Neural progenitor cell (in vitro differentiated cells): ENCODE data around the gene SPHKAP. TPM values are rescaled to one million over a fixed set of nuclear protein-coding genes. Genes with fewer than 3 reads are reported as not detected.

Experiments
- DNase-seq: peaks from one replicate; pipeline ENCODE4 v3.0.0-alpha.2; 2016; ENCODE audit warnings: low spot score
- H2AFZ ChIP-seq: fragments of 200-600 bp; sonication (generic); replicated peaks from 2 replicates; pipeline ENCODE4 v1.6.1; 2016; ENCODE audit warnings: antibody characterized with exemption
- H3F3A ChIP-seq: fragments of 200-600 bp; sonication (generic); 2 replicates; pipeline ENCODE4 v1.6.1; 2016; ENCODE audit warnings: antibody characterized with exemption, low read depth
- H3K27ac ChIP-seq: fragments of 200-600 bp; sonication (generic); 2 replicates; pipeline ENCODE4 v1.5.1; 2016; ENCODE audit warnings: mild to moderate bottlenecking
- H3K27me3 ChIP-seq: fragments of 200-600 bp; sonication (generic); 2 replicates; pipeline ENCODE4 v1.6.1; 2016; ENCODE audit warnings: mild to moderate bottlenecking, moderate library complexity
- H3K36me3 ChIP-seq: fragments of 200-600 bp; sonication (generic); 2 replicates; pipeline ENCODE4 v1.5.1; 2016
- H3K4me1 ChIP-seq: fragments of 200-600 bp; sonication (generic); 2 replicates; pipeline ENCODE4 v1.6.1; 2016; ENCODE audit warnings: mixed run types
- H3K4me2 ChIP-seq: fragments of 200-600 bp; sonication (generic); 2 replicates; pipeline ENCODE4 v1.6.1; 2016
- H3K4me3 ChIP-seq: fragments of 200-600 bp; sonication (generic); 2 replicates; pipeline ENCODE4 v1.5.1; 2016
- H3K79me2 ChIP-seq: fragments of 200-600 bp; sonication (generic); 2 replicates; pipeline ENCODE4 v1.6.1; 2016; ENCODE audit warnings: low read depth
- H3K9ac ChIP-seq: fragments of 200-600 bp; sonication (generic); 2 replicates; pipeline ENCODE4 v1.6.1; 2016
- H3K9me3 ChIP-seq: fragments of 200-600 bp; sonication (generic); 2 replicates; pipeline ENCODE4 v1.5.1; 2016; ENCODE audit warnings: low read depth
- H4K20me1 ChIP-seq: fragments of 200-600 bp; sonication (generic); 2 replicates; pipeline ENCODE4 v1.6.1; 2016; ENCODE audit warnings: low read depth
- H3K27ac Mint-ChIP-seq: 3 replicates; pipeline ENCODE4 v1.8.0; 2021; ENCODE audit warnings: mixed read lengths
- H3K27me3 Mint-ChIP-seq: 2 replicates; pipeline ENCODE4 v1.8.0; 2022; ENCODE audit warnings: low read depth, mild to moderate bottlenecking, inconsistent platforms, moderate library complexity, mixed read lengths; ENCODE audit not compliant: insufficient read depth
- H3K36me3 Mint-ChIP-seq: 3 replicates; pipeline ENCODE4 v1.8.0; 2021; ENCODE audit warnings: mixed read lengths
- H3K4me1 Mint-ChIP-seq: 3 replicates; pipeline ENCODE4 v1.8.0; 2021; ENCODE audit warnings: mixed read lengths
- H3K4me3 Mint-ChIP-seq: 3 replicates; pipeline ENCODE4 v1.8.0; 2021; ENCODE audit warnings: mild to moderate bottlenecking, moderate library complexity, mixed read lengths
- H3K9me3 Mint-ChIP-seq: 3 replicates; pipeline ENCODE4 v1.8.0; 2020; ENCODE audit warnings: mixed read lengths
- CTCF ChIP-seq: fragments of 200-600 bp; sonication (generic); IDR thresholded peaks from 2 replicates; pipeline ENCODE4 v1.5.1; 2017; ENCODE audit warnings: antibody characterized with exemption, mild to moderate bottlenecking
- EZH2 ChIP-seq: fragments of 200-600 bp; sonication (generic); IDR thresholded peaks from 2 replicates; pipeline ENCODE4 v1.6.1; 2017; ENCODE audit warnings: antibody characterized with exemption, mild to moderate bottlenecking, moderate library complexity
- EZH2phosphoT487 ChIP-seq: fragments of 200-600 bp; sonication (generic); IDR thresholded peaks from 2 replicates; pipeline ENCODE4 v1.6.1; 2017; ENCODE audit warnings: antibody characterized with exemption
- total RNA-seq: library from RNA; depleted of rRNA; stranded (reverse); fragments of >200 nt; gene quantifications from 2 replicates; pipeline ENCODE4 v1.2.3, GENCODE V29; 2015; ENCODE audit warnings: low replicate concordance

The SPHKAP gene
- total RNA-seq, 1 donor from 2014 or later, result not detected

- Histone ChIP-seq H3K79me2 (no peaks in the 10 kb centered on the region), H3K4me2 (no peak overlapping the region), H2AFZ (no peak overlapping the region), H3F3A (no peaks in the 10 kb centered on the region), H4K20me1 (no peaks in the 10 kb centered on the region), H3K9ac (no peak overlapping the region), H3K27me3 (no peaks in the 10 kb centered on the region), H3K9me3 (no peaks in the 10 kb centered on the region), H3K36me3 (no peaks in the 10 kb centered on the region), H3K4me1 (no peaks in the 10 kb centered on the region), H3K27ac (no peak overlapping the region), H3K4me3 (no peak overlapping the region)
- Mint-ChIP-seq H3K36me3 (no peaks in the 10 kb centered on the region), H3K9me3 (no peaks in the 10 kb centered on the region), H3K4me1 (no peaks in the 10 kb centered on the region), H3K4me3 (no peak overlapping the region), H3K27me3 (no peaks in the 10 kb centered on the region), H3K27ac (no peak overlapping the region)
- TF ChIP-seq EZH2 (no peak), EZH2phosphoT487 (no peak), CTCF (no peak)
- DNase-seq, result no peak
Observed at GRCh38 chr2:228136027-228136426, 45.5 kb downstream of the SPHKAP start.

GRCh38 chr2:228135300-228135699 is 46.2 kb downstream of the SPHKAP start:
- Mint-ChIP-seq H3K4me1 (no peaks in the 10 kb centered on the region), H3K27me3 (no peaks in the 10 kb centered on the region), H3K9me3 (no peaks in the 10 kb centered on the region), H3K27ac (no peak overlapping the region), H3K36me3 (no peaks in the 10 kb centered on the region), H3K4me3 (no peak overlapping the region)
- Histone ChIP-seq H3K4me3 (no peak overlapping the region), H3F3A (no peaks in the 10 kb centered on the region), H3K4me2 (no peak overlapping the region), H3K27me3 (no peaks in the 10 kb centered on the region), H3K4me1 (no peaks in the 10 kb centered on the region), H2AFZ (no peak overlapping the region), H3K36me3 (no peaks in the 10 kb centered on the region), H3K9me3 (no peaks in the 10 kb centered on the region), H3K79me2 (no peaks in the 10 kb centered on the region), H3K27ac (no peak overlapping the region), H4K20me1 (no peaks in the 10 kb centered on the region), H3K9ac (no peak overlapping the region)
- no peak for DNase-seq
- TF ChIP-seq EZH2 (no peak), EZH2phosphoT487 (no peak), CTCF (no peak)

GRCh38 chr2:228131833-228132232 is 49.7 kb downstream of the SPHKAP start:
- Histone ChIP-seq H2AFZ (no peak overlapping the region), H3F3A (no peaks in the 10 kb centered on the region), H3K9me3 (no peaks in the 10 kb centered on the region), H3K4me1 (no peaks in the 10 kb centered on the region), H3K79me2 (no peaks in the 10 kb centered on the region), H4K20me1 (no peaks in the 10 kb centered on the region), H3K27ac (no peak overlapping the region), H3K9ac (no peak overlapping the region), H3K27me3 (no peaks in the 10 kb centered on the region), H3K4me2 (no peak overlapping the region), H3K36me3 (no peaks in the 10 kb centered on the region), H3K4me3 (no peak overlapping the region)
- no peaks in the 10 kb centered on the region for H3K4me1 Mint-ChIP-seq
- TF ChIP-seq EZH2phosphoT487 (no peak), CTCF (no peak), EZH2 (no peak)
- no peak overlapping the region for H3K27ac Mint-ChIP-seq
- no peak overlapping the region for H3K4me3 Mint-ChIP-seq
- no peaks in the 10 kb centered on the region for H3K27me3 Mint-ChIP-seq
- H3K36me3 Mint-ChIP-seq, result no peaks in the 10 kb centered on the region
- H3K9me3 Mint-ChIP-seq, result no peaks in the 10 kb centered on the region
- no peak for DNase-seq
